Vagina (tissue), 2 donors: Measurements from ENCODE around the gene FAM3C.

Source experiments
- POLR2A ChIP-seq, 2 donors: fragments of 450-650 bp; IDR thresholded peaks; one replicate each; pipeline ENCODE4 v1.6.1; 2017; ENCODE audit warnings: antibody characterized with exemption in 2 of 2, mild to moderate bottlenecking in 2 of 2, moderate library complexity in 2 of 2
- POLR2AphosphoS5 ChIP-seq, 2 donors: sonication (generic); formaldehyde crosslinking; IDR thresholded peaks; one replicate each; pipeline ENCODE4 v1.9.0; 2017; ENCODE audit warnings: antibody characterized with exemption in 2 of 2, mild to moderate bottlenecking in 2 of 2, low read depth in 1 of 2; ENCODE audit not compliant: insufficient read depth in 1 of 2

DNA sequence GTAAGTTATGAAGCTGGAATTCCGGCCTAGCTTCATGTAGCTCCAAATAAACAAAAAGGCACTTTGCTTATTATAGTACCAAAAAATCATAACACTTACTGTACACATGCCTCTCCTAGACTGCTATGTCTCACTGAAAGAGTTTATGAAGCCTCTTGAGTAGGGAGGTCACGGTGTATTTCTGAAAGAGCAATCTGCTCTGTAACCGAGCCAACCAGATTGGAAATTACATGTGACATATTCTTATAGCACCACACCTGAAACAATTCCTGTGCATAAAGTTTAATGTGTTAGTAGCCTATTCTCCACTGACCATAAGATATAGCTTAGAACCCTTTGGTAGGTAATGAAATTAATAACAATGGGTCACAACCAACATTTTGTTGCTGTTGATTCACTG is 1.3 kb upstream of the FAM3C start:
- no peak for TF ChIP-seq POLR2AphosphoS5 (IDR thresholded peaks at IDR 0.05; ENCODE audit: insufficient read depth in 1 of 2, low read depth in 1 of 2)
- no peak for TF ChIP-seq POLR2A (IDR thresholded peaks at IDR 0.05)
